ENCODE data around the gene ERN1.

Gene ERN1

DNA sequence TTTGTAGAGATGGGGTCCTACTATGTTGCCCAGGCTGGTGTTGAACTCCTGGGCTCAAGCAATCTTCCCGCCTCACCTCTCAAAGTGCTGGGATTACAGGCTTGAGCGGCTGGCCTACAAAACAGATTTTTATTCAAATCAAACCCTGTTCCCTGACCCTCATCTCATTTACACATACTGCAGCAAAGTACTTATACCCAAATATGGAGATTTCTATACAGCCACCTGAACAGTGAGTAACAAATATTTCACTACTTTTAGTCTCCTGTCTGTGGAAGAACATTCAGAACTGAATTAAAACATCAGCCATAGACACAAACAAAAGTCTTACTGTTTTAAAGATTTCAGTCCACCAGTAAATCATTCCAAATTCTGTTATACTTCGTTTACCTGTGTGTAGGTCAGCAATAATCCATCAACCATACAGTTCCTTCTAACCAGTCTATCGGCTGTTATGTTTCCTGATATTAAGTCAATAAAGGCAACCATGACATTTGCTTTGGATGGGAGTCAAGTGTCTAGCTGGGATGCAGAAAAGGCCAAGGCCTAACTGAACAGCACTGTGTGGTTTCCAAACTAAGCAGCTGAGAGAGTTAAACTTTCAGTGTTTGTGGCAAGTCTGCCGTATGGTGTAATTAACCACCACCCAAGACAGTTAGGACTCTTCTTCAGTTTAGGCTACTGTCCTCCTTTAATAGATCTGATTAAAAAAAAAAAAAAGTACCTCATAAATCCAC is 22.3 kb downstream of the ERN1 start:
- DNase-seq, result peak; percentile 51

- DNase-seq, result no peak
These were observed 23.0 kb downstream of the ERN1 start for GRCh38 chr17:64106918-64107317.

DNA sequence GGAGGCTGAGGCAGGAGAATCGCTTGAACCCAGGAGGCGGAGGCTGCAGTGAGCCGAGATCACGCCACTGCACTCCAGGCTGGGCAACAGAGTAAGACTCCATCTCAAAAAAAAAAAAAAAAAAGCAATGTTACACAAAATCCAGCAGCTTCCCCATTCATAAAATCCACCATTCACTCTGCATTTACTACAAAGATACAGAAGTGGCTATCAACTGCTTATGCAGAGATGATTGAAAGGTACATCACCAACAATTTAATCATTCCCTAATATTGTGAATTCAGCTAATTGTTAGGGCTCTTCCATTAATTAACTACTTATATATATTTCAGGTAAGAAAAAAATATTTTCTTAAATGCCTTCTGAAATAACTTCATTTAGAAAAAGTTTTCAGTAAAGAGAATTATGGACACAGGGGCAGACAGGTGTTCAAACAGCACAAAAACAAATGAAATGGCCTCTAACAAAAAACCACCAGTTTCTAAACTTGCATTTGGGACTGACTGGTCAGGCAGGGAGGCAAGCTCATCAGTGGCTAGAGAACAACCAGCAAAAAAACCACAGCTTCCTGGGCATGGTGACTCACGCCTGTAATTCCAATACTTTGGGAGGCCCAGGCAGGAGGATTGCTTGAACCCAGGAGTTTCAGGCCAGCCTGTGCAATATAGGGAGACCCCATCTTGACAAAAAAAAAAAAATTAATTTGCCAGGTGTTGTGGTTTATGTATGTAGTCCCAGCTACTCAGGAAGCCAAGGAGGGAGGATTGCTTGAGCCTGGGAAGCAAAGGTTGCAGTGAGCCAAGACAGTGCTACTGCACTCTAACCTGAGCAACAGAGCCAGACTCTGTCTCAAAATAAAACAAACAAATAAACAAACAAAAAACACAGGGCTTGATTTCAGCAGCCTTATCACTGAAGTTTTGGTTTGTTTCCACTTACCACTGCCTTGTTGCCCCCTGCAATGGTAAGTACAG is 26.3 kb downstream of the ERN1 start:
- no peak for DNase-seq

DNA sequence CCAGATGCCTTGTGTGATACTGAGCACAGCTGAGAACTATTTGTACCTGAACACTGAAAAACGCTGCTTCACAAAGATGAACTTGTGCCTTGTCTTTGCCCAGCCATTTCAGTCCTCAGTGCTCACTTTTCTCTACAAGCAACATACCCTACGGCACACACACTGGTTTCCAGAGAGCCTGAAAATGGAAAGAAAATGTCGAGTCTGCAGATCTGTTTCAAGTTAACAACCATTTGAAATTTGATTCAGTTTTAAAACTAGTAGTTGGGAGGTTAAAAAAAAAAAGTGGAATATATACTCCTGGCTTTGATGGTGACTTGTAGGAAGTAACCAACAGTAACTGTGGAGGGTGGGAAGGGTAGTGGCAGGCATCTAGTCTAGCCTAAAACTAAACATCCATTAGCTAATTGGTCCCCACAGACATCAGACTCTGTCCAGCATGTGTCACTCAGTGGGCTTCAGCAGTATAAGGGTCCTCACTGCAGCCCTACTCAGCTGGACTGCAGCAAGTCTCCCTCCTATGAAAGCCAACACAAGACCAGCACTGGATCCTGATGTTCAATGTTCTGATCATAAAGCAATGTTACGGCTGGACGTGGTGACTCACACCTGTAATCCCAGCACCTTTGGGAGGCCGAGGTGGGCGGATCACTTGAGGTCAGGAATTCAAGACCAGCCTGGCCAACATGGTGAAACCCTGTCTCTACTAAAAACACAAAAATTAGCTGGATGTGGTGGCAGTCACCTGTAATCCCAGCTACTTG is 27.1 kb downstream of the ERN1 start:
- no peak for DNase-seq

- DNase-seq, result no peak
These were observed 30.4 kb downstream of the ERN1 start for GRCh38 chr17:64099543-64099942.

DNA sequence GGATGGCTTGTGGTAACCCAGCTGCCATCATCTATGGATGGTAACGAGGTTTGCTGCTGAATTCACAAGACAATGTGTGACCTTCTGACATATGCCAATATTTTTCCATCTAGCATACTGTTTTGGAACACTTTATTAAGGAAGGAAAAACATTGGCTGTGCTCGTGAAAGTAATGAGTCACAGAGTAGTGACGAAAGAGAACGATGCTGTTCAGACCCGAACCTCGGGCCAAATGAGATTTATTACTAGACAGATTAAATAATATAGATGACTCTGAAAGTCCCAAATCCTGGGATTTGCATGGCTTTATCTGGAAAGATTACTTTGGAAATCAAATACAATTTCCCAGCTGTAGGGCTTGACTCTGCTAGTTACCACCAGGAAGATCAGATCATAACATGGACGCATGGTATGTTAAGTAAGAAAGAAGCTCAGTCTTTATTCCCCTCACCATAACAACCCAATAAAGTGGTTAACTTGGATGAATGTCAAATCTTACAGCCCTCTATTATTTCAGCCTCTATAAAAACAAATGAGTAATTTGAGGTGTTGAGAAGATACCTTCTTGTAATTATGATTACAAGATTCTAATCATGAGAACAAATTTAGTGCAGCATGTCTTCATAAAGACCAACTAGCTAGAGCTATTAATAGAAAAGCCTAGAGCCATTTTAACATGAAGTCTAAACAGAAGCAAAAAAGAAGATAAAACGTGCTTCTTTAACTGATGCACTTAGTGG is 32.6 kb downstream of the ERN1 start:
- DNase-seq, result no peak

DNA sequence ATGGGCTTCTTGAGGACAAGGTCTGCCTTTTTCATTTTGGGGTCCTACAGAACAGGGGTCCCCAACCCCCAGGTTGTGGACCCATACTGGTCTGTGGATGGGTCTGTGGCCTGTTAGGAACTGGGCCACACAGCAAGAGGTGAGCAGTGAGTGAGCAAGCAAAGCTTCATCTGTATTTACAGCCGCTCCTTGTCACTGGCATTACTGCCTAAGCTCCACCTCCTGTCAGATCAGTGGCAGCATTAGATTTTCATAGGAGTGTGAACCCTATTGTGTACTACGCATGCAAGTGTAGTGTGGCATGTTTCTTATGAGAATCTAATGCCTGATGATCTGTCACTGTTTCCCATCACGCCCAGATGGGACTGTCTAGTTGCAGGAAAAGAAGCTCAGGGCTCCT is 33.9 kb downstream of the ERN1 start:
- no peak for DNase-seq

- DNase-seq, result peak; percentile 95
These were observed 34.6 kb downstream of the ERN1 start for GRCh38 chr17:64095144-64095882.

DNA sequence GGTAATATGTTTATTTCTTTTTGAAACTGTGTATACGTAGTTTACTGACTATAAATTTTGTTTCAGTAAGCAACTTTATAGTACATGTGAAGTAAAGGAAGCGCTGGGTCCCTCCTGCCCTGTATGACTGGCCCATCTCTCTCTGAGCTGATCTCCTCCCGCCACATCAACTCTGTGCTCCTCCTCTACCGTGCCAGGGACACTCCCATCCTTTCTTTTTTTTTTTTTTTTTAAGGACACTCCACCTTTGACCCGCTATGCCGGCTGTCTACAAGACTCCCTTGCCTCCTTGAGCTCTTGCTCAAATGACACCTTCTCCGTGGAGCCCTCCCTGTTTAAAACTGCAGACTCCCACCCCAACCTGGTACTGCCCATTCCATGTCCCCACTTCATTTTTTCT is 35.5 kb downstream of the ERN1 start:
- no peak for DNase-seq

DNA sequence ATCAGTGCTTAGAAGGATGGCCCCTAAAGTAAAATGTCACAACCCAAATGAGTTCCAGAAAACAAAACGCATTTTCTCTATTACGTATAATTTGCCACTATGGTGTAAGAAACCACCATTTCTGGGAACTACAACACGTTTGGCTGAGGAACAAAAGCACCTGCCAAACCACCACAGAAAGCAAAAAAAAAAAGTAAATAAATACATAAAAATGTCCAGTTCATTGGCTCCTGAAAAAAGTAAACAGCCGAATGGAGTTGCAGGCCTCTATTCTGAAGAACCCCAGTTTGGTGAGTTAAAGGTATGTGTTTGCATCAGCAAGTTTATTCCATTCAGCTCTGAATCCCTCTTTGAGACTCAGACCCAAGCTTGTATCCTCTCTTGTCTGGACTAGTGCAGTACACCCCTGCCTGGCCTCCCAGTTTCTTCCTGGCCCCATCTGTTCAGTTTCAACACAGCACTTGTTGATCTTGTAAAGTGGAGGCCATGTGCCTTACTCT is 36.9 kb downstream of the ERN1 start:
- peak; percentile 13 for DNase-seq

DNA sequence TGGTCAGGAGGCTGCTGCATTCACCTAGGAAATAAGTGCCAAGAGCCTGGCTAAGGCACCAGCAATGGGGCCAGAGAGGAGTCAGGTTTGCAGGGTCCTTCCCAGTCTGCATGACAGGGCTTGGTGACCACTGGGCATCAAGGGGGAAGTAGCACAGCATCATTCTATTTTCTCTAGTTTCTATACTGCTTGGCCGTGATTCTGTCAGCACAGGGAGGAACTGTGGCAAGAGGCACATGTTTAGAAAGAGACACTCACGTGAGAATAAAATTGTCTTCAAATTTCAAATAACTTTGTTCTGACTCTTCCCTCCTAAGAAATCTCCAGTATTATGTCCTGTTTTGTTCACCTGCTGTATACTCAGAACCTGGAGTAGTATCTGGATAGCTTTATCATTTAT is 37.8 kb downstream of the ERN1 start:
- DNase-seq, result no peak

- no peak for DNase-seq
These were observed 38.4 kb downstream of the ERN1 start for GRCh38 chr17:64091571-64091970.

GRCh38 chr17:64091116-64091515 is 38.8 kb downstream of the ERN1 start:
- DNase-seq, result no peak

DNA sequence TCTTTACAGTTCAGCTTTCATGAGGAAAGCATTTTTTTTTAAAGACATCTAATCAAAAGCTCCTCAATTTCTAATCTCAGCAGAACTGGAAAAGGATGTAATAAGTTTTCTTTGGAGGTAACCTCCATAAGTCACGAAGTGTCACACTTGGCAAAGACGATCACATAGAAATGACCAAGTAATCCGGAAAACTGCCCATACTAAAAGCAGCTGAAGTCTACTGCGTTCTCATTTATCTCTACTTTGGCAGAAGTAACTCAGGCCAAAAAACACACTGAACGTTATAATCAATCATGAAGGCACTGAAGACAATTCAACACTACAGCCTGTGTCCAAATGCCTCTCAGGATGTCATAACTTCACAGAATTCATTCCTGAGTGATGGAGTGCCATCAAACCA is 39.8 kb downstream of the ERN1 start:
- no peak for DNase-seq

GRCh38 chr17:64087252-64088005 is 42.5 kb downstream of the ERN1 start:
- no peak for DNase-seq

- DNase-seq, result no peak
These were observed 44.3 kb downstream of the ERN1 start for GRCh38 chr17:64085650-64086005.

DNA sequence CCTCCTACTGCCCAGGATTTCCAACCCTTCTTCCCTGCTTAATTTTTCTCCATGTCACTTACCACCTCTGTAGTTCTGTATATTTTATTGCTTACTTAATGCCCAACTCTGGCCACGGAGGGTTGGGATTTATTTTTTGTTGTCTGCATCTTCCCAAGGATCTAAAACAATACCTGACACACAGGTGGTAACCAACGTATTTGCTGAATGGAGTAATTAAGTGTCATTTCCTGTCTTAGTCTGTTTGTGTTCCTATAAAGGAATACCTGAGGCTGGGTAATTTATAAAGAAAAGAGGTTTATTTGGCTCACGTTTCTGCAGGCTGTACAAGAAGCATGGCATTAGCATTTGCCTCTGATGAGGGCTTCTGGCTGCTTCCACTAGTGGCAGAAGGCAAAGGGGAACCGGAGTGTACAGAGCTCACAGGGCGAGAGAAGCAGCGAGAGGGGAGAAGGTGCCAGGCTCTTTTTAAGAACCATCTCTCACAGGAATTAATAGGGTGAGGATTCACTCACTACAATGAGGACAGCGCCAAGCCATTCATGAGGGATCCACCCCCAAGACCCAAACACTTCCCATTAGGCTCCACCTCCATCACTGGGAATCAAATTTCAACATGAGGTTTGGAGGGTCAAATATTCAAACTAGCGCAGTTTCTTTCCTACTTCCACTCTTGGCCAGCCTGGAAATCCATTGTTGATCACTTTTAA is 44.8 kb downstream of the ERN1 start:
- DNase-seq, result no peak

DNA sequence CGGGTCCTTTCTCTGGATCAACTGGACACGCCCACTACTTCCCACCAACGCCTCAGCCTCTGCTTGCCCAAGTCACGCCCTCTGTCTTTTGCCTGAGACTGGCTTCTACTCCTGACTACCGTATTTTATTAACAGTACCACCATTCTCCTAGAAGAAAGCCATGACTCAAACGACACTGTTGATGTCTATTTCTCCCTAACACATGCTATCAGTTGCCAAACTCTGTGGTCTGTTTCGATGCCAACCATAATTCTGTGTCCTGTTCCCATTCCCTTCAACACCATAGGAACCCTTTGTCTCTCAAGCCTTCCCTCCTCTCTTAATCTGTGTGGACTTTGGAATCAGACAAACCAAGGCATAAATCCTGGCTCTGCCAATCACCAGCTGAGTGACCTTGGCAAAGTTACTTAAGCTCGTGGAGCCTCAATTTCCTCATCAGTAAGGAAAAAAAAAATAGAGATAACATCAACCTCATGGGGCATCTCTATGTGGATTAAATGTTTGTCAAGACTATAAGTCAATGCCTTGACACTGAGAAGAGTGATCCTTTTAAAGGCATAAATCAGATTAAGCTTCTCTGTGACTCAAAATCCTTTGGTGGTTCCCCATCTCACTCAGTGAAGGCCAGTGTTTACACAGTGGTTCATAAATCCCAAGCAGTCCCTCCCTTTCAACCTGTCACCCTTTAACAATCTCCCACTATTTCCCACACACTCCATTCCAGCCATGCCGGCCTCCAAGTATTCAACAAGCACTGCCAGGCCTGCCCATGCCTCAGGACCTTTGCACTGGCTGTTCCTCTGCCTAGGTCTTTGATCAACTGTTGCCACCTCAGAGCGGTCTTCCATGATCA is 45.6 kb downstream of the ERN1 start:
- peak; percentile 40 for DNase-seq

- no peak for DNase-seq
These were observed 46.3 kb downstream of the ERN1 start for GRCh38 chr17:64083563-64084085.
